GM13977 (cell line): Measurements from ENCODE around the gene RRAGD.

ENCODE experiments used
- DNase-seq: peaks from one replicate; pipeline ENCODE4 v3.0.0; 2012; ENCODE audit warnings: low spot score
- in situ Hi-C: fragments of 300-500 bp; cut with MboI; formaldehyde crosslinking; loops from one replicate; pipeline ENCODE4 v1.12.0; 2022; ENCODE audit warnings: low sequenced_read_pairs, low pct_unique_long_range_greater_than_20kb, mixed read lengths, inconsistent platforms; ENCODE audit not compliant: unreplicated experiment
- TF ChIP-seq, protein P1 (sequence below): IDR thresholded peaks from 2 replicates; pipeline ENCODE4 v1.5.1; 2012; ENCODE audit warnings: mild to moderate bottlenecking, control low read depth; ENCODE audit not compliant: insufficient read depth; ENCODE audit errors: extremely low read depth, missing control alignments

The RRAGD gene

DNA sequence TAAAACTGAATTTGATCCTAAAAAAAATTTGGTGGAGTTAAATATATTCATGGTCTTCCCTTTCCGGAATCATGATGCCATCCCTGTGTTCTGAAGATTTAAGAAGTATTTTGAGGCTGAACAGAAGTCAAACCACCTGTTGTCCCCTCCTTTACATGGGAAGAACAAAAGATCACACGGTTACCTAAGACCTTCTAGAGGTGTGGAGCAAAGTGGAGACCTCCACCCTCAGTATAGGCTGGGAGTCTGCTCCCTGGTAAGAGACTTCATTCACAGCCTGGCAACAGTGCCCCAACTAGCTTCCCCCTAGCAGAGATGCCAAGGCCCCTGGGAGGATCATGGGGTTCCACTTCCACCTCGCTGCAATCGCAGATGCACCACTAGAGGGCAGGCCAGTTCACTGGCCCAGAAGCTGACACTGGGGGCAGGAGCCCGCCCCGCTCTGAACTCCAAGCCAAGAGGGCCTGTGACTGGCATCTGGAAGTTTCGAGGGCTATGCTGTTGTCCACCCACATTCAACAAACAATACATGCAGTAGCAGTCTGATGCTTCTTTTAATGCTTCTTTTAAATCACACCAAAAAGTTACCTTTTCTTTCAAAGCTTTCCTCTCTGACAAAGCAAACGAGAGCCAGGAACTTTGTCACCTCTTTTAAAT, 40.1 kb downstream of the RRAGD start:
- DNase-seq = peak; percentile 58
- TF ChIP-seq, protein P1, sequence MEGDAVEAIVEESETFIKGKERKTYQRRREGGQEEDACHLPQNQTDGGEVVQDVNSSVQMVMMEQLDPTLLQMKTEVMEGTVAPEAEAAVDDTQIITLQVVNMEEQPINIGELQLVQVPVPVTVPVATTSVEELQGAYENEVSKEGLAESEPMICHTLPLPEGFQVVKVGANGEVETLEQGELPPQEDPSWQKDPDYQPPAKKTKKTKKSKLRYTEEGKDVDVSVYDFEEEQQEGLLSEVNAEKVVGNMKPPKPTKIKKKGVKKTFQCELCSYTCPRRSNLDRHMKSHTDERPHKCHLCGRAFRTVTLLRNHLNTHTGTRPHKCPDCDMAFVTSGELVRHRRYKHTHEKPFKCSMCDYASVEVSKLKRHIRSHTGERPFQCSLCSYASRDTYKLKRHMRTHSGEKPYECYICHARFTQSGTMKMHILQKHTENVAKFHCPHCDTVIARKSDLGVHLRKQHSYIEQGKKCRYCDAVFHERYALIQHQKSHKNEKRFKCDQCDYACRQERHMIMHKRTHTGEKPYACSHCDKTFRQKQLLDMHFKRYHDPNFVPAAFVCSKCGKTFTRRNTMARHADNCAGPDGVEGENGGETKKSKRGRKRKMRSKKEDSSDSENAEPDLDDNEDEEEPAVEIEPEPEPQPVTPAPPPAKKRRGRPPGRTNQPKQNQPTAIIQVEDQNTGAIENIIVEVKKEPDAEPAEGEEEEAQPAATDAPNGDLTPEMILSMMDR = peak; percentile 98
- in situ Hi-C loops = no loop called here

DNA sequence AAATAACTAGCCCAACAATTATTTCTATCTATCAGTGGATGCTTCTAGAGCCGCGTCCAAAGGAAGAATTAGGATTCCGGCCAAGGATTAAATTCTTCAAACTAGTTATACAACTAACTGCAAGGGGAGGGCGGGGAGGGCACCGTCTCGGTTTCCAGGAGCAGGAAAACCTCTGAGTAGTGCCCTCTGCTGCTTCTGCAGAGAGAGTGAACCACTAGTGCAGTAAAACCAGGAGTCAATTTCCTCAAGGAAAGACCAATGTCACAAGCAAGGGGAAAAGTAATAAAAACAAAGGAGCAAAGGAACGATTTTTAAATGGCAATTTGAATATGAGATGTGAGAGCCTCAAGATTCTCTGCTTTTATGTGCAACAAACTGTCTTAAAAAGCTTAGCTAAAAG, 43.1 kb downstream of the RRAGD start:
- TF ChIP-seq, protein P1 = peak; percentile 26
- DNase-seq = no peak
- in situ Hi-C loops = no loop called here

DNA sequence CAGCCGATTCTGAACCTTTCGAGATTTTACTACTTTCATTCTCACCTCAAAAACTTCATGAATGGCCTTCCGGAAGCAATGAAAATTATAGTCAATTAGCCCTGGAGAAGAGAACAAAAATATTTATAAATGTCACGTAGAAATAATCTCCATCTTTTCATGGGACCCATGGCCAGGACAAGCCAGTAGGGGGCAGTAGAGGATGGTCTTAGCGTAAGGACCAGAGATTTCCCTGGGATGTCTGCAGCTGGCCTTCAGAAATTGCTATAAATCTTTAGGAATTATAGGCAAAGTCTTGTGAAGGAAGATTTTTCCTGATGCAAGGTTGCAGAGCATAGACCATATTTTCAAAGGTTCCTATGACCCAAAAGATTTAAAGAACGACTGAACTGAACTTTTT, 44.0 kb downstream of the RRAGD start:
- TF ChIP-seq, protein P1 = peak; percentile 83
- no peak for DNase-seq
- in situ Hi-C loops = no loop called here

DNA sequence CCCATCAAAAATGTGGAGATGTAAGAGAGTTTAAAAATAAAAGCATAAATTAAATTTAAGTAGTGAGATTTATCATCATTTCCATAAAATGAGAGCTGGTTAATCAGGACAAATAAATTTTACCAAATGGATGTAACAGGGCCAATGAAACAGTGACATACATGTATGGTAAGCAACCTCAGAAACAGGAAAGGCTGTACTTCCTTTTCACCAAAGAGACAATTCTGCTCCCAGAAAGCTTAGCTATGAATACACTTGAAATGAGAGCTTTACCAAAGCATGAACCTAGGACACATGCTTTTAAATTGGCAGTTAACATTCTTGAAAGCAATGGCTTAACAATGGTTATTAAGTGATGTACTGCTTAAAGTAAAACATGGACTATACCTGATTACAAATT, 47.5 kb downstream of the RRAGD start:
- in situ Hi-C loops = no loop called here
- TF ChIP-seq, protein P1 = no peak
- no peak for DNase-seq

DNA sequence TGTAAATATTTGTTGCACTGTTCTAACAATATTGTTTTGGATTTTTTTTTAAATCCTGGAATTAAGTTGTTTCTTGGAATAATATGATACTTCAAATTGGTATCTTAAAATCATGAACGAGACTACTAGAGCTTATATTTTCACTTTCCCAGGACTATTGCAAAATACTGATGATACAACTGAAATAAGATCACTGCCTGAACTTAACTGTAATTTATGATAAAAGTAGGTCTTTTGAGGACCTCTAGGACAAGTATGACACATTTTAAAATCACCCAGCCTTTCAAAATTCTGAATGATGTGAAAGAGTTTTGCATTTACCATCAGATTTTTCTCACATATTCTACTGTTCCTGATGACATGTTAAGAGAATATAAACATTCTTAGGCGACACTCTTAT, 50.9 kb downstream of the RRAGD start:
- DNase-seq = no peak
- TF ChIP-seq, protein P1 = no peak
- in situ Hi-C loops = no loop called here

DNA sequence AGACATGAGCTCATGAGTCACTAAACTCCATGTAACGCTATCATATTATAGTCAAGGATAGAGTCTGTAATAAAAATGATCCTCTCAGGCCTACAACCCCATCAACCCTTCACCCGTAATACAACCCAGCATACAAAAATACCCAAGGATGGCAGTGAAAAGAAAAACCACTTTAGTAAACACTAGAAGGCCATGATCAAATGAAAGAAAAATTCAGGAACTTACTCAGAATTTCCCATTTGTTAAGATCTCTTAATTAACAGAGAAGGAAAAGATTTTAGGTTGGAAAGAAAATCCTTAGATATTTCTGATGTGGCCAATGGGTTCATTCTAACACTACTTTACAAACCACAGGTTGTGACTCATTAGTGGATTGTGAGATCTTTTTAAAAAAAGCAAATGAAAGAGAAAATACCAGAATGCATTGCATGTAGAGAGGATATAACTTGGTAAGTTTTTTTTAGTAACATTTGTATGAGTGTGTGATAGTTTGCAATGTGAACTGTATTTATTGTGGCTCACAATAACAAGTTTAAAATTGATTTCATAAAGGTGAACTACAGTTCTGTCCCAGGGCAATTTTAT, 51.6 kb downstream of the RRAGD start:
- DNase-seq = peak; percentile 50
- TF ChIP-seq, protein P1 = no peak
- in situ Hi-C loops = no loop called here
